A673 (cell line): Measurements from ENCODE around the gene ENOX1.

Experiments
- CTCF ChIP-seq: fragments of 300-800, 200-600 bp; sonication (generic); conservative IDR thresholded peaks from 2 replicates; pipeline ENCODE4 v1.5.1; 2017; ENCODE audit warnings: low read depth, mild to moderate bottlenecking, antibody characterized with exemption, low read length, moderate library complexity, mixed read lengths
- EZH2 ChIP-seq: fragments of 200-600 bp; sonication (generic); IDR thresholded peaks from 2 replicates; pipeline ENCODE4 v1.6.1; 2017; ENCODE audit warnings: borderline replicate concordance, low read depth, mild to moderate bottlenecking, mixed read lengths, antibody characterized with exemption, low read length; ENCODE audit not compliant: poor library complexity, severe bottlenecking

GRCh38 chr13:43720780-43721397 lies 65.9 kb downstream of the ENOX1 start:
- no peak for TF ChIP-seq CTCF
- TF ChIP-seq EZH2 = no peak
